Bronchial epithelial cell (primary cell): ENCODE results near the gene PRB2. TPM values are rescaled to one million over a fixed set of nuclear protein-coding genes. Genes with fewer than 3 reads are reported as not detected.
A peak's percentile ranks its signal among the peaks of the same experiment; 100 is the strongest.

Experiments used
- DNase-seq: peaks from one replicate; pipeline ENCODE4 v3.0.0-alpha.2; 2010; ENCODE audit warnings: low read depth
- FAIRE-seq: peaks from 2 replicates; lab custom pipeline; 2011; peaks lifted over from hg19 to GRCh38; lab: Jason Lieb, UNC
- H3K27me3 ChIP-seq: 2 replicates; pipeline ENCODE4 v1.5.1; 2011; ENCODE audit warnings: low read length; ENCODE audit not compliant: control insufficient read depth, insufficient read depth
- H3K36me3 ChIP-seq: 2 replicates; pipeline ENCODE4 v1.5.1; 2011; ENCODE audit warnings: low read length; ENCODE audit not compliant: control insufficient read depth, insufficient read depth
- H3K4me3 ChIP-seq: 2 replicates; pipeline ENCODE4 v1.5.1; 2011; ENCODE audit warnings: mild to moderate bottlenecking, low read depth, low read length, control low read depth
- total RNA-seq: library from RNA; depleted of rRNA; stranded (reverse); fragments of >200 nt; gene quantifications from 2 replicates; pipeline ENCODE4 v1.2.1, GENCODE V29; 2014
- TF ChIP-seq, protein P1 (sequence below): IDR thresholded peaks from 2 replicates; pipeline ENCODE4 v1.5.1; 2011; ENCODE audit warnings: mild to moderate bottlenecking, moderate library complexity, low read length, control low read depth, inconsistent platforms; ENCODE audit not compliant: insufficient read depth, severe bottlenecking

Gene PRB2
- total RNA-seq, 1 donor from 2014 or later = not detected

DNA sequence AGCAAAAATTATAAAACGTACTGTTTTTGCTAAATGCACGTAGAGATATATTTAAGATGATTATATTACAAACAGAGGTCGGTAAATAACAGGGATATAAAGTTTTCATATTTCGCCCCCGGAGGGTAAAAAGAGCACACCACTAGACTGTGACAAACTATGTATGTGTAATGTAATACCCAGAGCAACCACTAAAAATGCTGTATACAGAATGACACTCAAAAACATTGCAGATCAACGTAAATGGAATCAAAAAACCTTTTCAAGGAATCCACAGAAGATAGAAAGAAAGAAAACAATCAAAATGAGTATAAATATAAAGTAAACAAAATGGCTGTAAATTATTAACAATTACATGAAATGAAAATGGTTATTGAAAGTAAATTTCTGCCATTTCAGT lies 47.6 kb downstream of the PRB2 start:
- TF ChIP-seq, protein P1, sequence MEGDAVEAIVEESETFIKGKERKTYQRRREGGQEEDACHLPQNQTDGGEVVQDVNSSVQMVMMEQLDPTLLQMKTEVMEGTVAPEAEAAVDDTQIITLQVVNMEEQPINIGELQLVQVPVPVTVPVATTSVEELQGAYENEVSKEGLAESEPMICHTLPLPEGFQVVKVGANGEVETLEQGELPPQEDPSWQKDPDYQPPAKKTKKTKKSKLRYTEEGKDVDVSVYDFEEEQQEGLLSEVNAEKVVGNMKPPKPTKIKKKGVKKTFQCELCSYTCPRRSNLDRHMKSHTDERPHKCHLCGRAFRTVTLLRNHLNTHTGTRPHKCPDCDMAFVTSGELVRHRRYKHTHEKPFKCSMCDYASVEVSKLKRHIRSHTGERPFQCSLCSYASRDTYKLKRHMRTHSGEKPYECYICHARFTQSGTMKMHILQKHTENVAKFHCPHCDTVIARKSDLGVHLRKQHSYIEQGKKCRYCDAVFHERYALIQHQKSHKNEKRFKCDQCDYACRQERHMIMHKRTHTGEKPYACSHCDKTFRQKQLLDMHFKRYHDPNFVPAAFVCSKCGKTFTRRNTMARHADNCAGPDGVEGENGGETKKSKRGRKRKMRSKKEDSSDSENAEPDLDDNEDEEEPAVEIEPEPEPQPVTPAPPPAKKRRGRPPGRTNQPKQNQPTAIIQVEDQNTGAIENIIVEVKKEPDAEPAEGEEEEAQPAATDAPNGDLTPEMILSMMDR = peak; percentile 12
- Histone ChIP-seq H3K27me3 (no peaks in the 10 kb centered on the region), H3K36me3 (no peaks in the 10 kb centered on the region), H3K4me3 (no peak overlapping the region)
- no peak for FAIRE-seq
- DNase-seq = no peak

DNA sequence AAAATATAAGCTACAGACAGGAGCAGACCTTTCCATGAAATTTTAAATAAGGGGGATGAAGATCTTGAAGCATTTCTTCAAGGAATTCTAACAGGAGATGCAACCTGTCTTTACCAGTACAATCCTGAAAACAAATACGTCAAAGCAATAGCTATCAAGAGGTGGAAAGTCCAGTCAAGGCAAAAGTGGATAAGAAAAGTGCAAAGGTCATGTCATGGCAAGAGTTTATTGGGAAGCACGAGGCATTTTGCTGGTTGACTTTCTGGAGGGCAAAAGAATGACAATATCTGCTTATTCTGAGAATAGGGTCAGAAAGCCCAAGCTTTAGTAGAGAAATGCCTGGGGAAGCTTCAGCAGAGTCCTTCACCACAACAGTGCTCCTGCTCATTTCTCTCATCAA lies 50.9 kb downstream of the PRB2 start:
- FAIRE-seq = no peak
- Histone ChIP-seq H3K36me3 (no peaks in the 10 kb centered on the region), H3K4me3 (no peak overlapping the region), H3K27me3 (no peaks in the 10 kb centered on the region)
- DNase-seq = no peak
- TF ChIP-seq, protein P1 = no peak

Other genes with a start within 250 kb of the PRB2 start
- 3.2 and 3.5 TPM in 2 replicates for gene SMIM10L1, start 224.4 kb downstream of the PRB2 start, total RNA-seq
- gene TAS2R42, start 208.6 kb downstream of the PRB2 start, total RNA-seq = not detected in 2 replicates
- not detected in 2 replicates for gene PRB3, start 125.9 kb downstream of the PRB2 start, total RNA-seq
- not detected in 2 replicates for gene PRB4, start 85.1 kb downstream of the PRB2 start, total RNA-seq